NCI-H128 (cell line): ENCODE data around the gene RPL11.
"Not testable (repeated sequence)": the region's sequence is repeated elsewhere in the genome, so short reads cannot be mapped to it uniquely, and the experiment has no call there.

Source experiments
- DNase-seq: peaks from one replicate; lab custom pipeline; 2025; ENCODE audit not compliant: unreplicated experiment; lab: John Stamatoyannopoulos, UW

RPL11 gene

GRCh38 chr1:23727362-23727811, 35.8 kb downstream of the RPL11 start:
- DNase-seq: no peak

- DNase-seq: no peak
Measured at GRCh38 chr1:23732363-23733224, 41.0 kb downstream of the RPL11 start.

DNA sequence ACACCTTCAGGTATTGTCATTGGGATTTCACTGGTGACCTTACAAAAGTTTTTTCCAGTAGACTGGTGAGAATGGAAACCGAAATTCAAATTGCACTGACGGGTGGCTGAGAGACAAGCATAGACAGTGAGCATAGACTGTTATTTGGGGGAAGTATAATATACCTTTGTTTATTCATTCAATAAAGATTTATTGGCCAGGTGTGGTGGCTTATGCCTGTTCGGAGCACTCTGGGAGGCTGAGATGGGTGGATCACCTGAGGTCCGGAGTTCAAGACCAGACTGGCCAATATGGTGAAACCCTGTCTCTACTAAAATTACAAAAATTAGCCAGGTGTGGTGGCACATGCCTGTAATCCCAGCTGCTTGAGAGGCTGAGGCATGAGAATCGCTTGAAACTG, 41.7 kb downstream of the RPL11 start:
- DNase-seq: not testable (repeated sequence)

GRCh38 chr1:23736437-23737134, 45.0 kb downstream of the RPL11 start:
- no peak for DNase-seq

GRCh38 chr1:23741609-23742008, 50.0 kb downstream of the RPL11 start:
- DNase-seq: no peak

DNA sequence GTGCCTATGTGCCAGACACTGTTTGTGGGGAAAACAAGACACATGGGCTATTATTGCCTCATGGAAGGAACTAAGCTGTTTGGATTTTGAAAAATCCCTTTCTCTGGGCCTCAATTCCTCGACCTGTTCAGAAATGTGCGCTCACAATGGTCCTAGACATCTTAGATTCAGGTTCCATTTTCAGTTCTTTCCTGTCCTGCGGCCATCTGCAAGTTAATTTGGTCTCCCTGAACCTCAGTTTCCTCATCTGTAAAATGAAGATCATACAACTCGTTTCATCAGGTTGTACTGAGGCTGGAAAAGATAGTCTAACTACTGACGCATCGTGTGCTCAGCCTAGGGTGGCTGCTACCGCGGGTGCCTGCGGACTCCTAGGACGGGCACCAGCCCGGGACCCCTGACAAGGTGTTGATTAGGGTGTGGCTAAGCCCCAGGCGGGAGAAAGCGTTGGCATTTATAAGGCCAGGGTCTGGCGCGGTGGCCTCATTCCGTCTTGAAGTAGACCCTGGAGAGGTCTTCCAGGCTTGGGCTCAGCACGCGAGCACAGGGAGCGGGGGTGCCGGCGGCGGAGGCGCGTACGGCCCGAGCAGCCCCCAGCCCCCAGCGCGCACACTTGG, 51.2 kb downstream of the RPL11 start:
- DNase-seq: no peak

DNA sequence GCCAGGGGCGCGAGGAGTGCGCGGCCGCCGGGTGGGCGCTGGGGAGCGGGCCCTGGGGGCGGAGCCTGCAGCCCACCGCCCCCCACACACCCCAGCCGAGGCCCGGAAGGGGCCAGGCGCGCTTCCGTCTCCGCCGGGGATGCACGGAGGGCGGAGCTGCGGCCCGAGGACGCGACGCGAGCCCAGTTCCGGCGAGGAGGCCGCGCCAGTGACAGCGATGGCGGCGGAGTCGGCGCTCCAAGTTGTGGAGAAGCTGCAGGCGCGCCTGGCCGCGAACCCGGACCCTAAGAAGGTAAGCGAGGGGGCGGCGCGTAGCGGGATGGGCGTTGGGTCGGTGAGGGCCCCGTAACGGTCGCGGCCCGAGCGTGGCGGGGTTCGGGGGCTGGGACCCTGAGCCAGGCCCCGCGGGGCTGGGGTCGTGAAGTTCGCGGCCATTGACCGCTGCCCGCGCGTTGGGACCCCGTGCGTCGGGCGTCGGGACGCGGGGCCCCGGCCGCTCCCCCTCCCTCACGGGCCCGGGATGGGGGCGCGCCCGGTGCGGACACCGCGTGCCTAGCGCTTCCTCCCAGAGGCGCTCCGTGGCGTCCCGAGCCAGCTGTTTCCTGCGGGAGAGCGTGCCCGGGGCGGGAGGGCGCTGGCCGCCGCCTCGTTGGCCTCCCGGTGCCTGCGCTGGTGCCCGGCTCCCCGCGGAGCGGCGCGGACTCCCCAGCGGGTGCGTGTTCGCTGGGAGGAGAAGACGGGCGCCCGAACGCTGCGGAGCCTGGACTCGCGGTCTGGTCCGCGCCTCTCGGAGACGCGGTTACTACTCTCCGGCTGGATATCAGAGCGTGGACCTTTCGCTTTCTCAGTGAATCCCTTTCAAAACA, 51.9 kb downstream of the RPL11 start, which contains the start of gene ELOA:
TSS of gene ELOA (plus strand) at position 185 of the 866 bp plus-strand sequence. CDS start at position 218, 33 bp downstream.
- peak; percentile 53 for DNase-seq

DNA sequence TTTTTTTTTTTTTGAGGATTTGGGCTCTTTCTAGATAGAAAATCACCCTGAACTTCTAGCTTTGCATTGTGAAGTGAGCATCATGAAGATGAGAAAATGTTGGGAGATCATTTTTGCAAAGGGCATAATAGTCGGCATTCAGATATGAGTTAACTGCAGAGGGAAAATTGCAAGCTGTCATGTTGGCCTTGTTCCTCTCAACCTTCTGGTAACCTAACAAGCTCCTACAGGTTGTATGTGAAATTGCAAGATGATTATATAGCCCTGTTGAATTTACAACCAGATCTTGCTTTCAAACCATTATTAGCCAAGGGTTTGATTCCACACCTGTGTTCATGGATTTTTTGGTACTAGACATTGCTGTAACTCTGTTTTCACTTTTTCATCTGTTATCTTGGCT, 53.9 kb downstream of the RPL11 start:
- DNase-seq: no peak
